Measurements from ENCODE around the gene GMCL2. TPM values are rescaled to one million over a fixed set of nuclear protein-coding genes. Genes with fewer than 3 reads are reported as not detected.

Gene GMCL2
- polyA plus RNA-seq, 1 of the 3 experiments (the other 2 are of a cell fraction): not detected

DNA sequence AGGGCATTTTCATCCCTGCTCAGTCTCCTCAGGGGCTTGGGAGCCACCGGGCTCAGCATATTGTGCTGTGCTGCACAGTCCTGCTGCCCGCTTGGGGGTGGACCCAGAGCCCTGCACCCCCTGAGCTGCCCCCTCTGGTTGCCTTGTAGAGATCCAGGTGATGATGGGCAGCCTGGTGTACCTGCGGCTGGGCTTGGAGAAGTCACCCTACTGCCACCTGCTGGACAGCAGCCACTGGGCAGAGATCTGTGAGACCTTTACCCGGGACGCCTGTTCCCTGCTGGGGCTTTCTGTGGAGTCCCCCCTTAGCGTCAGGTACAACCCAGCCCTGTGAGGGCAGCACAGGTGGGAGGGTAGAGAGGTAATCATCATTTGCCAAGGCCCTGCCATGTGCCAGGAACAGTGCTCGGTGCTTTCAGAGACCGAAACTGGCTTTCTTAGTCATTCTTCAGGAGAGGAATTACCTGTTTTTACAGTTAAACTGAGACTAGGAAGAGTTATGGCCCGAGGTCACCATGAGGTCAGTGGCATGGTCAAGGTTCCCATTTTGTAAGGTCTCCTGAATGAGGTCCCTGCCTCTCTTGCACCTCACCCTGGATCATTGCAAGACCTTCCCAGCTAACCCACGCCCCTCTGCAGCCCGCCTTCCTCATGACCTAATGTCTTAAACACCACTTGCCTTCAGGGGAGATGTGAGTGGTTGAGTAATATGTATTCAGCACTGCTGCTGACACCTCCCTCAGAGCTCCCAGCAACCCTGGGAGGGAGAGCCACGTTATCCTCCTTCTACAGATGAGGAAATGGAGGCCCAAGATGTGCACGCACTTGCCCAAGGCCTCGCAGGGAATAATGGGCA lies 41.0 kb downstream of the GMCL2 start:
- H3K4me1 ChIP-seq (ENCODE audit: control insufficient read depth in 1 of 2, insufficient read depth in 2 of 2, low read depth in 1 of 2, low read length in 1 of 2): peaks cover 0 to 2% of the 10 kb centered on the region in 2 experiments; a peak in 1 of 4 replicates
- no peak overlapping the region; a peak in 1 of 4 replicates for H3K27ac ChIP-seq (ENCODE audit: low read depth in 2 of 2, low read length in 1 of 2)
- H3K9me3 ChIP-seq: no peaks in the 10 kb centered on the region
- H3F3A ChIP-seq (replicated peaks; ENCODE audit: insufficient read depth): peaks cover 10% of the 10 kb centered on the region
- peaks cover 32 to 88% of the 10 kb centered on the region in 2 experiments for H3K36me3 ChIP-seq (replicated peaks in 1 of 2; ENCODE audit: control insufficient read depth in 1 of 2, insufficient read depth in 2 of 2, low read length in 1 of 2)
- WGBS (ENCODE audit: low lambda C conversion rate): 72% methylated on average over 11 of the region's 14 CpGs
- peaks cover 7% of the 10 kb centered on the region for H4K20me1 ChIP-seq (ENCODE audit: insufficient read depth)
- peak; percentile 81 for DNase-seq
- H3K4me3 ChIP-seq (ENCODE audit: low read depth in 2 of 2, low read length in 1 of 2): no peak overlapping the region
- H3K79me2 ChIP-seq (ENCODE audit: insufficient read depth): no peaks in the 10 kb centered on the region
- CTCF ChIA-PET: interaction anchor here (0.6 to 18.9 kb wide), 15 partner anchors 8 to 70 kb away, joined by 3 to 319 read pairs (median 4); no protein-coding TSS in a partner anchor
- POLR2A ChIA-PET: interaction anchor here (0.7 to 1.6 kb wide), 2 partner anchors 70 to 71 kb away, joined by 3 read pairs; no protein-coding TSS in a partner anchor
- H3K27me3 ChIP-seq (ENCODE audit: insufficient read depth): no peaks in the 10 kb centered on the region
- H2AFZ ChIP-seq (ENCODE audit: low read depth): no peak overlapping the region
- H3K9me2 ChIP-seq: no peaks in the 10 kb centered on the region
- TF ChIP-seq SMC3 (IDR thresholded peaks at IDR 0.05; ENCODE audit: low read depth, low read length) (peak; percentile 67), GABPA (IDR thresholded peaks at IDR 0.05; ENCODE audit: low read depth) (no peak), RAD21 (IDR thresholded peaks at IDR 0.05; ENCODE audit: low read length) (peak; percentile 63)
- TF ChIP-seq, protein P1, sequence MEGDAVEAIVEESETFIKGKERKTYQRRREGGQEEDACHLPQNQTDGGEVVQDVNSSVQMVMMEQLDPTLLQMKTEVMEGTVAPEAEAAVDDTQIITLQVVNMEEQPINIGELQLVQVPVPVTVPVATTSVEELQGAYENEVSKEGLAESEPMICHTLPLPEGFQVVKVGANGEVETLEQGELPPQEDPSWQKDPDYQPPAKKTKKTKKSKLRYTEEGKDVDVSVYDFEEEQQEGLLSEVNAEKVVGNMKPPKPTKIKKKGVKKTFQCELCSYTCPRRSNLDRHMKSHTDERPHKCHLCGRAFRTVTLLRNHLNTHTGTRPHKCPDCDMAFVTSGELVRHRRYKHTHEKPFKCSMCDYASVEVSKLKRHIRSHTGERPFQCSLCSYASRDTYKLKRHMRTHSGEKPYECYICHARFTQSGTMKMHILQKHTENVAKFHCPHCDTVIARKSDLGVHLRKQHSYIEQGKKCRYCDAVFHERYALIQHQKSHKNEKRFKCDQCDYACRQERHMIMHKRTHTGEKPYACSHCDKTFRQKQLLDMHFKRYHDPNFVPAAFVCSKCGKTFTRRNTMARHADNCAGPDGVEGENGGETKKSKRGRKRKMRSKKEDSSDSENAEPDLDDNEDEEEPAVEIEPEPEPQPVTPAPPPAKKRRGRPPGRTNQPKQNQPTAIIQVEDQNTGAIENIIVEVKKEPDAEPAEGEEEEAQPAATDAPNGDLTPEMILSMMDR (IDR thresholded peaks at IDR 0.05): peak; percentile 74
- H3K9ac ChIP-seq: no peak overlapping the region
- no peak overlapping the region for H3K4me2 ChIP-seq

DNA sequence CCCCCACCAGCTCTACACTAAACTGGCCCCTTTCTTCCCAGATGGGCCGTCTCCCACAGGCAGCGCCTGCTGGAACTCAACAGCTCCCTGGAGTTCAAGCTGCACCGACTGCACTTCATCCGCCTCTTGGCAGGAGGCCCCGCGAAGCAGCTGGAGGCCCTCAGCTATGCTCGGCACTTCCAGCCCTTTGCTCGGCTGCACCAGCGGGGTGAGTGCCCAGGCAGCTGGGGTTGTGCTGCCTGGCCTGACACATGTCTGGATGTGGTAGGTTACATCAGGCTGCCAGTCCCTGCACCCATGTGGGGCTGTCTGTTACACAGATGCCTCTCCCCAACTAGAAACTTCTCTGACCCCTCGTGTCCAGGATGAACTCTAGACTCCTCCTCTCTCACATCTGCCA lies 43.3 kb downstream of the GMCL2 start:
- TF ChIP-seq EZH2phosphoT487 (IDR thresholded peaks at IDR 0.05; ENCODE audit: borderline replicate concordance, low read depth) (no peak), POLR2AphosphoS5 (IDR thresholded peaks at IDR 0.05; ENCODE audit: low read depth, low read length) (no peak), TCF12 (IDR thresholded peaks at IDR 0.05) (no peak), TAF1 (IDR thresholded peaks at IDR 0.05; ENCODE audit: borderline replicate concordance, low read depth, low read length) (no peak), FOXJ3 (CRISPR knock-in tag; IDR thresholded peaks at IDR 0.05) (no peak), EP300 (IDR thresholded peaks at IDR 0.05; ENCODE audit: borderline replicate concordance in 1 of 2, low read depth in 1 of 2, low read length in 1 of 2) (no peak), NFIC (IDR thresholded peaks at IDR 0.05; ENCODE audit: borderline replicate concordance) (no peak), GABPA (IDR thresholded peaks at IDR 0.05; ENCODE audit: low read depth) (no peak), YY1 (IDR thresholded peaks at IDR 0.05; ENCODE audit: low read depth) (no peak)
- TF ChIP-seq, protein P2, sequence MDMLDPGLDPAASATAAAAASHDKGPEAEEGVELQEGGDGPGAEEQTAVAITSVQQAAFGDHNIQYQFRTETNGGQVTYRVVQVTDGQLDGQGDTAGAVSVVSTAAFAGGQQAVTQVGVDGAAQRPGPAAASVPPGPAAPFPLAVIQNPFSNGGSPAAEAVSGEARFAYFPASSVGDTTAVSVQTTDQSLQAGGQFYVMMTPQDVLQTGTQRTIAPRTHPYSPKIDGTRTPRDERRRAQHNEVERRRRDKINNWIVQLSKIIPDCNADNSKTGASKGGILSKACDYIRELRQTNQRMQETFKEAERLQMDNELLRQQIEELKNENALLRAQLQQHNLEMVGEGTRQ (IDR thresholded peaks at IDR 0.05; ENCODE audit: borderline replicate concordance, low read depth, low read length): no peak
- TF ChIP-seq, protein P3, sequence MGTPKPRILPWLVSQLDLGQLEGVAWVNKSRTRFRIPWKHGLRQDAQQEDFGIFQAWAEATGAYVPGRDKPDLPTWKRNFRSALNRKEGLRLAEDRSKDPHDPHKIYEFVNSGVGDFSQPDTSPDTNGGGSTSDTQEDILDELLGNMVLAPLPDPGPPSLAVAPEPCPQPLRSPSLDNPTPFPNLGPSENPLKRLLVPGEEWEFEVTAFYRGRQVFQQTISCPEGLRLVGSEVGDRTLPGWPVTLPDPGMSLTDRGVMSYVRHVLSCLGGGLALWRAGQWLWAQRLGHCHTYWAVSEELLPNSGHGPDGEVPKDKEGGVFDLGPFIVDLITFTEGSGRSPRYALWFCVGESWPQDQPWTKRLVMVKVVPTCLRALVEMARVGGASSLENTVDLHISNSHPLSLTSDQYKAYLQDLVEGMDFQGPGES (IDR thresholded peaks at IDR 0.05; ENCODE audit: low read depth, low read length): no peak
- Histone ChIP-seq H3K36me3 (replicated peaks in 1 of 2; ENCODE audit: control insufficient read depth in 1 of 2, insufficient read depth in 2 of 2, low read length in 1 of 2) (peaks cover 40 to 67% of the 10 kb centered on the region in 2 experiments), H3K27me3 (ENCODE audit: insufficient read depth) (no peaks in the 10 kb centered on the region), H3K9ac (no peak overlapping the region), H3K27ac (ENCODE audit: low read depth in 2 of 2, low read length in 1 of 2) (no peak overlapping the region), H3K79me2 (ENCODE audit: insufficient read depth) (0 out of 2 replicates have a peak, but pooled peaks cover 4% of the 10 kb centered on the region), H3K4me3 (ENCODE audit: low read depth in 2 of 2, low read length in 1 of 2) (no peak overlapping the region), H3K4me1 (ENCODE audit: control insufficient read depth in 1 of 2, insufficient read depth in 2 of 2, low read depth in 1 of 2, low read length in 1 of 2) (no peaks in the 10 kb centered on the region), H3K9me2 (no peaks in the 10 kb centered on the region), H2AFZ (ENCODE audit: low read depth) (no peak overlapping the region), H4K20me1 (ENCODE audit: insufficient read depth) (peaks cover 7% of the 10 kb centered on the region), H3K9me3 (no peaks in the 10 kb centered on the region), H3F3A (replicated peaks; ENCODE audit: insufficient read depth) (peaks cover 3% of the 10 kb centered on the region), H3K4me2 (no peak overlapping the region)
- no peak for DNase-seq
- 90% methylated on average over 3 of the region's 10 CpGs for WGBS (ENCODE audit: low lambda C conversion rate)
- ChIA-PET CTCF (interaction anchor here (0.9 to 18.9 kb wide), 3 partner anchors 9 to 68 kb away, joined by 3 to 319 read pairs (median 13); no protein-coding TSS in a partner anchor), POLR2A (interaction anchor here (1.3 to 2.9 kb wide), 2 partner anchors 13 to 68 kb away, joined by 3 to 7 read pairs; partner anchors contain the start of gene RMND5B)
